Measurements from ENCODE around the gene ADAMTS12. TPM values are rescaled to one million over a fixed set of nuclear protein-coding genes. Genes with fewer than 3 reads are reported as not detected.

Gene ADAMTS12
- total RNA-seq, 1 donor from 2014 or later: 4.1 TPM

- Histone ChIP-seq H3K4me3 (ENCODE audit: low read depth, low read length) (no peak overlapping the region), H3K27me3 (ENCODE audit: control insufficient read depth, insufficient read depth, low read length) (no peaks in the 10 kb centered on the region), H3K36me3 (ENCODE audit: control insufficient read depth, insufficient read depth, low read length) (no peaks in the 10 kb centered on the region)
- DNase-seq (ENCODE audit: low read depth): no peak
- TF ChIP-seq CTCF (IDR thresholded peaks at IDR 0.05; ENCODE audit: insufficient read depth, low read length, poor library complexity, severe bottlenecking): no peak
Observed at GRCh38 chr5:33810491-33811120, 81.2 kb downstream of the ADAMTS12 start.

GRCh38 chr5:33809936-33810335 lies 81.9 kb downstream of the ADAMTS12 start:
- Histone ChIP-seq H3K4me3 (ENCODE audit: low read depth, low read length) (no peak overlapping the region), H3K36me3 (ENCODE audit: control insufficient read depth, insufficient read depth, low read length) (no peaks in the 10 kb centered on the region), H3K27me3 (ENCODE audit: control insufficient read depth, insufficient read depth, low read length) (no peaks in the 10 kb centered on the region)
- no peak for TF ChIP-seq CTCF (IDR thresholded peaks at IDR 0.05; ENCODE audit: insufficient read depth, low read length, poor library complexity, severe bottlenecking)
- DNase-seq (ENCODE audit: low read depth): no peak

- no peak for DNase-seq (ENCODE audit: low read depth)
- Histone ChIP-seq H3K36me3 (ENCODE audit: control insufficient read depth, insufficient read depth, low read length) (no peaks in the 10 kb centered on the region), H3K4me3 (ENCODE audit: low read depth, low read length) (no peak overlapping the region), H3K27me3 (ENCODE audit: control insufficient read depth, insufficient read depth, low read length) (no peaks in the 10 kb centered on the region)
- no peak for TF ChIP-seq CTCF (IDR thresholded peaks at IDR 0.05; ENCODE audit: insufficient read depth, low read length, poor library complexity, severe bottlenecking)
Observed at GRCh38 chr5:33808699-33809098, 83.1 kb downstream of the ADAMTS12 start.

- Histone ChIP-seq H3K36me3 (ENCODE audit: control insufficient read depth, insufficient read depth, low read length) (no peaks in the 10 kb centered on the region), H3K27me3 (ENCODE audit: control insufficient read depth, insufficient read depth, low read length) (no peaks in the 10 kb centered on the region), H3K4me3 (ENCODE audit: low read depth, low read length) (no peak overlapping the region)
- no peak for TF ChIP-seq CTCF (IDR thresholded peaks at IDR 0.05; ENCODE audit: insufficient read depth, low read length, poor library complexity, severe bottlenecking)
- no peak for DNase-seq (ENCODE audit: low read depth)
Observed at GRCh38 chr5:33807771-33808170, 84.0 kb downstream of the ADAMTS12 start.

GRCh38 chr5:33806738-33807442 lies 84.9 kb downstream of the ADAMTS12 start:
- Histone ChIP-seq H3K36me3 (ENCODE audit: control insufficient read depth, insufficient read depth, low read length) (no peaks in the 10 kb centered on the region), H3K27me3 (ENCODE audit: control insufficient read depth, insufficient read depth, low read length) (no peaks in the 10 kb centered on the region), H3K4me3 (ENCODE audit: low read depth, low read length) (no peak overlapping the region)
- peak; percentile 34 for TF ChIP-seq CTCF (IDR thresholded peaks at IDR 0.05; ENCODE audit: insufficient read depth, low read length, poor library complexity, severe bottlenecking)
- no peak for DNase-seq (ENCODE audit: low read depth)
